Activated CD4-positive, alpha-beta T cell treated with anti-CD3 and anti-CD28 coated beads, Interleukin-2, Interleukin-4, amounts not matched to agents 100 ng/mL and 50 ng/mL, durations not matched to agents 16 hours and 8 hours (primary cell): ENCODE results near the gene SMDT1.

Source experiments
- DNase-seq: peaks from one replicate; pipeline ENCODE4 v3.0.0-alpha.2; 2020; ENCODE audit warnings: low spot score

SMDT1 gene, protein sequence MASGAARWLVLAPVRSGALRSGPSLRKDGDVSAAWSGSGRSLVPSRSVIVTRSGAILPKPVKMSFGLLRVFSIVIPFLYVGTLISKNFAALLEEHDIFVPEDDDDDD

DNA sequence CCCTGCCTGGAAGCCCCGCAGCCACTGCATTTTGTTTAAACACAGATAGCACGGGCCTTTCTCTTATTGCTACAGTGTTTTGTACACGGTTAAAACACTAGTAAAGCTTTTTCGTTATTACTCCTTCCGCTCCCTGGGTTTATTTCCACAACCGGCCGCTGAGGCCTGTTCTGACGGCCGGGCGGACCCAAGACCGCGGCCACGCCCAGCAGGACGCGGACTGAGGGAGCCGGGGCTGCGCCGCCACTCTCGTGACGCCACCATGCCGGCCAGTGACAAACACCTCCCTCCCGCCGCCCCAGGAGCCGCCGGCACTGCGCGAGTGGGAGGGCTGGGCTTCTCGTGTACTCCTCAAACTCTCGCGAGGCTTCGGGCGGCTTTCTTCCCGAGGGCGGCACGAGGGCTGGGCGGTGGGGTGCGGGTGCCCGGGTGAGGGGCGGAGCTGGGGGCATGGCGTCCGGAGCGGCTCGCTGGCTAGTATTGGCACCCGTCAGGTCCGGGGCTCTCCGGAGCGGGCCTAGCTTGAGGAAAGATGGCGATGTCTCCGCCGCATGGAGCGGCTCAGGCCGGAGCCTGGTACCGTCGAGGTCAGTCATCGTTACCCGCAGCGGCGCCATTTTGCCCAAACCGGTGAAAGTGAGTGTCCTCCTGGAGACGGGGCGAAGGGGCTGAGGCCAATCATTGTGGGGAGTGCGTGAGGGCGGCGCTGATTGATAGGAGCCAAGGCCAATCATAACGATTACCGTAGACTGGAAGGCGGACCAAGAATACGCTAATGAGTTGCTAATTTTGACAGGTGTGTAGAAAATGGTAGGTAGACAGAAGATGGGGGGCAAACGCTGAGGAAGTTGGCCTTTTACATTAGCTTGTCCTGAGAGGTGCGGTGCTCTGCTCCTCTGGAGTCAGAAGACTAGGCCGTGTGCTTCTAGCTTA, at the start of gene SMDT1:
SMDT1 (plus strand) TSS at position 382 of the 933 bp plus-strand sequence; CDS start at position 451, 69 bp downstream.
- peak; percentile 98 for DNase-seq

DNA sequence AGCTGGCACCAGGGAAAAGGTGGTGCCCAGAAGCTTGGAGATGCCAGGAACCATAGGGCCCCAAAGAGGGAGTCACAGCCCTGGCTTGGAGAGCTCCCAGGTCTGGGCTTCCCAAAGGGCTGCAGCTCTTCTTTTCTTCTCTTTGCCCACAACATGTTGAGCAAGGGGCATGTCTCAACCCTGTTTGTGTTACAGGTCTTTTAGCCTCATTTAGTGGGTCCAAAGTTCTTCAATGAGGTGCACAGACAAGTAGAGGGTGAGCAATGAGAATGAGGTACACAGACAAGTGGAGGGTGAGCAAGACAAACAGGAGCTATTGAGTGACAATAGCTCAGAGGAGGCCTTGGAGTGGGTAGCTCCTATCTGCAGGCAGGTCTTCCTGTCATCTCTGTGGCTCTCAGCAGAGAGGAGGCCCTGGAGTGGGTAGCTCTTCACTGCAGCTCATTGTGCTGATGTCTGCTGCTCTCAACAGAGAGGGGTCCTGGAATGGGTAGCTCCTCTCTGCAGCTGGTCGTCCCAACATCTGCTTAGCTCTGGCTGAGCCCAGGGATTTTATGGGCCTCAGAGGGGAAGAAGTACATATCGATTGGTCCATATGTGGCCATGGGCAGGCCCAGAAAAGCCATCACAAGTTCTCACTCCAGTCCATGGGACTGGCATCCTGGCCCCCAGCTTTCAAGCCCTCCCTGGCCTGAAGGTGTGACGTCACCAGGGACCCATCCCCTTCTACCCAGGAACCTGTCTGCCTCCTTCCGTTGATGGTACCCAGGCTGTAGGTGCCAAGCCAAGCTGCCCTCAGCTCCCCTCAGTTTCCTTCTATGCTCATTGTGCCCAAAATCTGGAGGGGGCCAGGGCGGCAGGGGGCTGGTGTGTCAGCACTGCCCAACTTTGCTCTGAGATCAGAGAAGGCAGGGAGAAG, 46.0 kb upstream of the SMDT1 start:
- DNase-seq, result no peak

DNA sequence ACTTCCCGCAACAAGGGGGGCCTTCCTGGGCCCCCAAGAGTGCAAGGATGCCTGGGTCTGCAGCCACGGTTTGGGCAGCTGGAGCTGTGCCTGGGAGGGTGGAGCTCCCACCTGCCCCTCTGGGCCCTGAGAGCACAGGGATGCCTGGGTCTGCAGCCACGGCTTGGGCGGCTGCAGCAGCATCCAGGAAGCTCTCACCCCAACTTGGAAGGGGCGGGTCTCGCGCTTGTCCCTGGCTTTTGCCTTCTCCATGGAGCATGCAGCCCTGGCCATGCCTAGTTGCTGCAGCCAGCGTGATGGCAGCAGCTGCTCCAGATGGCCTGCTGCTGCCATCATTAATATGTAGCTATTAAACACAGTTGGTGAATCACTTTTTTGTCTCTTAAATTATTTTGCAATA, 44.2 kb upstream of the SMDT1 start:
- DNase-seq, result no peak

DNA sequence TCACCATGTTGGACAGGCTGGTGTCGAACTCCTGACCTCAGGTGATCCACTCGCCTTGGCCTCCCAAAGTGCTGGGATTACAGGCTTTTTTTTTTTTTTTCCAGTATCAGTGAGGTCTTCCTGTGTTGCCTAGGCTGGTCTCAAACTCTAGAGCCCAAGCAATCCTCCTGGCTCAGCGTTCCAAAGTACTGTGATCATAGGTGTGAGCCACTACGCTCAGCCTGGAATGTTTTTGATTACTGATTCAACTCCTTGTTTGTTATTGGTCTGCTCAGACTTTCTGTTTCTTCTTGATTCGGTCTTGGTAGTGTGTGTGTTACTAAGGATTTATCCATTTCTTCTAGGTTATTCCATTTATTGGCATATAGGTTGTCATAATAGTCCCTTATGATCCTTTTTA, 40.2 kb upstream of the SMDT1 start:
- DNase-seq, result no peak

DNA sequence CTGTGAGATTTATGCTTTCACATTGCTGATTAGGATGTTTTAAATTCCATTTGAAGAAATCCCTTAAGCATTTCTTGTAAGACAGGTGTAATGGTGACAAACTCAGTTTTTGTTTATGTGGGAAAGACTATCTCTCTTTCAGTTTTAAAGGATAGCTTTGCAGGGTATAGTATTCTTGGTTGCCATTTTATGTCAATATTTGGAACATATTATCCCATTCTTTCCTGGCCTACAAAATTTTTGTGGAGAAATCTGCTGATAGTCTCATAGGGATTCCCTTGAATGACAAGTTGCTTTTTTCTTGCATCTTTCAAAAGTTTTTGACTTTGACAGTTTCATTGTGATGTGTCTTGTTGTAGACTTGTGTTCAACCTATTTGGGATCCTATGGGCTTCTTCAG, 37.7 kb upstream of the SMDT1 start:
- no peak for DNase-seq

DNA sequence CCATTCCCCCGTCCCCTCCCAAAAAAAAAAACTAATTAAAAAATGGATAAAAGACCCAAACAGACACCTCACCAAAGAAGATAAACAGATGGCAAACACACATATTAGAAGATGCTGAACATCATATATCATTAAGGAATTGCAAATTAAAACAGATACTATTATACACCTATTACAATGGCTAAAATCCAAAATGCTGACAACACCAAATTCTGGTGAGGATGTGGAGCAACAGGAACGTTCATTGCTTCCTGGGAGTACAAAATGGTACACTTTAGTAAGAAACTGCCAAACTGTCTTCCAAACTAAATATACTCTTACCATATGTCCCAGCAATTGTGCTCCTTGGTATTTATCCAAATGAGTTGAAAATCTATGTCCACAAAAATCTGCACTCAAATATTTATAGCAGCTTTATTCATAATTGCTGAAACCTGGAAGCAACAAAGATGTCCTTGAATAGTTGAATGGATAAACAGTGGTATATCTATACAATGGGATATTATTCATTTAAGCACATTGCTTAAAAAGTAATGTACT, 28.8 kb upstream of the SMDT1 start:
- DNase-seq, result no peak

DNA sequence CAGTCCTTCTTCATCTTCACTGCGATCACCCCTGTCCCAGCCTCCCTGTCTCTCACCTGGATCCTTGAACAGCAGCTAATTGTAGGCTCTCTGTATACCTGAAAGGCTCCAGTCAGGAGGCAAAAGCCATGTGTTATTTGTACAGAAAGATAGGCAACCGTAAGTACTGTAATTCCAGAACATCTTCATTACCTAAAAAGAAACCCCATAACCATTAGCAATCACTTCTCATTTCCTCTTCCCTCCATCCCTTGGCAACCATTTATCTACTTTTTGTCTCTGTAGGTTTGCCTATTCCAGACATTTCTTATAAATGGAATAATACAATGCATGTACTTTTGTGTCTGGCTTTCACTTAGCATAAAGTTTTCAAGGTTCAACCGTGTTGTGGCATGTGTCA, 26.7 kb upstream of the SMDT1 start:
- no peak for DNase-seq

DNA sequence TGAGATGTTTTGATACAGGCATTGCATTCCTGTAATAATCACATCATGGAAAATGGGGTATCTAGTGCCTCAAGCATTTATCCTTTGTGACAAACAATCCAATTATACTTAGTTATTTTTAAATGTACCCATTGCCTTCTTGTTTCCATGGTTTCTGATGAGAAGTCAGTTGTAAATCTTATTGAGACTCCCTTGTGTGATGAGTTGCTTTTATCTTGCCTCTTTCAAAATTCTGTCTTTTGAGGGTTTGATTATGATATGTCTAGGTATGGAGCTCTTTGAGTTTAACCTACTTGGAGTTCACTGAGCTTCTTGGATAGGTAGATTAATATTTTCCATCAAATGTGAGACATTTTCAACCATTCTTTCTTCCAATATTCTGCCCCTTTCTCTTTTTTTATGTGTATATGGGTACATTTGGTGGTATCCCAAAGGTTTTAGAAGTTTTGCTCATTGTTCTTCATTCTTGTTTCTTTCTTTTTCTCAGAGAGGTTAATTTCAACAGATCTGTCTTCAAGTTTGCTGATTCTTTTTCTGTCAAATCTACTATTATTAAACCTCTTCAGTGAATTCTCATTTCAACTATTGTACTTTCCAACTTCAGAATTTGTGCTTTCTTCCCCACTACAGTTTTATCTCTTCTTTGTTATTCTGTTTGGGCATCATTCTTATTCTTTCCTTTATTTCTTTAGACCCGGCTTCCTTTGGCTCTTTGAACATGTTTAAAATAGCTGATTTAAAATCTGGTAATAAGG, 22.6 kb upstream of the SMDT1 start:
- DNase-seq, result no peak

DNA sequence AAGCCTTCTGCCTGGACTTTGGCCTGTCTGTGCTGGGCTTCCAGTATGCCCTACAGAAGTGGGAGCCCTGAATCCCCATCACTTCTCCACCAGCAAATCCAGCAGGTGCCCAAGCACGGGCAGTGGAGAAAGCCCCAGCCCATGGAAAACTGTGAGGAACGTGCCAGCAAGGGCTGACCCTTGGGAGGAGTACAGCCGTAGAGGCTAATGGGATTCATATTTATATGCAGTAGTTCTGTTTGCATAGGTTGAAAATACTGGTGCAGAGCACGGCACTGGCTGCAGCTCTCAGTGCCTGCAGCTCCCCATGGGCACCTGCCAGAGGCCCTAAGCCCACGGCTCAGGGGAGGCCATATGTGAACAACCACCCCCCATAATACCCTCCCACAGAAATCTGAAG, 19.0 kb upstream of the SMDT1 start:
- no peak for DNase-seq

DNA sequence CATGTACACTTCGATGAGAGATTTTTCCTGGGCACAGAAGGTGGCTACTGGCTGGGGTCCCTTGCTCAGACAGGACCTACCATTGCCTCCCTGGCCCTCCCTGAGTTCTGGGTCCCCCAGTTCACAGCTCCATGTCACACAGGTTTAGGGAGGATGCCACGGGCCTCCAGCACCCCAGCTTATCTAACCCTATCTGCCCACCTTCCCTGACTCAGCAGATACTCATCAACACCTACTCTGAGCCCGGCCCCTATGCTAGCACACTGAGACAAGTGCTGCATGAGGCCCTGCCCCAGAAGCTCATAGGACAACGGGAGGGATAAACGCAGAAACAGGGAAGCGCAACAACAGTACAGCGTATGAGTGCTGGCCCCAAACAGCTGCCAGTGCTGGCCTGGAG, 18.5 kb upstream of the SMDT1 start:
- DNase-seq, result no peak

DNA sequence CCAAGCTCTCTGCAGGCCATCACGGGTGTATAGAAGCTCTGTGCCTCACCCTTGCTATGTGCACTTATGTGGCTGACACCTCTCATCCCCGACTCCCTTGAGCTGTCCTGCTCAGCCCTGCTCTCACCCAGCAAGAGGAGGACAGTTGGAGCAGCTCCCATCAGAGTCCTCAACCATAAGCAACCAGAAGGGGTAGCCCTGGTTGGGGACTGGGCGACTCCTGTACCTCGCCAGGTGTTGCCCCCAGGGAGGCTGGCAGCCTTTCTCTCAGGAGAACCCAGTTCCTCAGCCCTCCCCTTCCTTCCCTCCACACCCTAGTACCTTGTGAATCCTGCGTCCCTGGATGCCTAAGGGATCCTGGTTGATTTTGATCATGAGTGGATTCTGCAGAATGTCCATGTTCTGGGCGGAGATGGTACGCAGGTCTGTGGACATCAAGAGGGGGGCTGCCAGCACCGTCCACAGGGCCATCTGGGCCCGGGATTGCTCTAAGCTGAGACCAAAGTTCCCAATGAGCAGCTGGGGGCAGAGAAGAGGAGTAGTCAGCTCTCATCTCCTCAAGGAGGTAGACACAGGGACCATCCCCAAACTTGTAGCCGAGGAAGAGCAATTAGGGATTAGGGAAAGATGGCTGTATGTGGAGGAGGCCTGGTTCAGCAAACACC, 16.9 kb upstream of the SMDT1 start:
- no peak for DNase-seq

DNA sequence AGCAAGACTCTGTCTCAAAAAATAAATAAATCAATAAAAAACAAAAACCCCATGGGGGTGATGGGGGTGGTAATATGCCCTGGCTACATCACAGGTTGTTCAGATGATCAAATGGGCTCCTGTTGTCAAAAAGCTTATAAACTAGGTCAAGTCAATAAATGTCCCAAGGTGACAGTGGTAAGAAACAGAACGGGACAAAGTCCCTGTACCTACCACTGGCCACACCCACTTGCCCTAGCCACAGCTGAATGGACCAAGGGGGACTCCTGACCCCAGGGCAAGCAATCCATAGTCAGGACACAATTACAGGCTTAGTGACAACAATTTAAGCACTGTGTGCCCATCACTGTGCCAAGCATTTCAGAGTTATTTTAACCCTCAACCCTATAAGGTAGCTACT, 14.9 kb upstream of the SMDT1 start:
- no peak for DNase-seq

DNA sequence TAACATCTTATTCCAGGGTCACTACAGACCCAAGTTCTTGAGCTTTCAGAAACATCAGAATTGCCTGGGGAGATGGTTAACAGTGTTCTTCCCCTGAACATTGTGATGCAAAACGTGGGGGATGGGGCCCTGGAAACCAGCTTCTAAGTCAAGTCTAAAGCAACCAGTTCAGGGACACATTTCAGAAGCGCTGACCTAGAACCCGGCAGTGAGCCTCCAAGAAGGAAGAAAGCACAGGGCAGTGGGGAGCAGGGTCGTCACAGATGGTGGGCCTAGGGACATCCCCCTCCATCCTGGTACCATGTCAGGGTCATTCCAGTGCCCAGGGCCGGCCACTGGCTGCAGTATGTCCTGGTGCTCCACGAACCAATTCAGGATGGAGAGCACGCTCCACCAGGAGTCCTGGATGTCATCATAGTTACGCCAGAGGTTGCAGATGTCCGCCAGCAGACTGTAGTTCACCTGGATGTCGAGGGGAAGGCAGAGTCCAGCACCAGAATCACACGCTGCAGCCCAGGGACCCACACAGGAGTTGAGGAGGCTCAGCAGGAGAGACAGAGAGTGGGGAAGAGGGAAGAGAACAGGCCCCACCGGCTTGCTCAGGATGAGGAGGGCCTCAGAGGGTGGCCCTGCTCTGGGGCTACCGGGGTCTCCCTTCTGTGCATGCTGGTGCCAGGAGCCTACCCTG, 13.9 kb upstream of the SMDT1 start:
- no peak for DNase-seq

DNA sequence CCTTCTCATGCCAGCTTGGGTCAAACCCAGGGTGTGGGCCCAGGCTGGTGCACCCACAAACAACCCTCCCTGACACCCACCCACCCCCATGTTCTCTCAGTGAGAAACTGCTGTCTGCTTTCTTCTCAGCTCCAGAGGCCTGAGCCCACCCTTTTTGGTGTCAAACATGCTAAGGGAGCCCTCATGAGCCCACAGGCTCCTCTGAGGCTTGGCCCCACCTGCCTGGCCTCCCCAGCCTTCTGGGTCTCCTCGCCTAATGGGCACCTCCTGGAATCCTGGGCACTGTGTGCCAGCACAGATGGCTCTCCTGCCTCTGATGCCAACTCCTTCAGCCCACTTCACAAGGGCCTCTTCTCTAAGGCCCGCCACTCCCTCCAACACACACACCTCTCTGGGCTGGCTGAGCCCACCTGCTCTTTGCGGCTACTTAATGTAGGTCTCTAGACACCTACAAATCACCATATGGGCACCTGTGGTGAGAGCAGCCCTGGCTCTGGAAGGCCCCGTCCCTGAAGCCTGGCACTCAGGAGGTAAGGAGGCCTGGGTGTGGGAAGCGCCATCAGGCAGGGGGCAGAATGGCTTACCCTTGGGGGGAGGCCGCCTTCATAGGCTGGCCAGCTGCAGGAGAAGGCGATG, 13.3 kb upstream of the SMDT1 start:
- no peak for DNase-seq

DNA sequence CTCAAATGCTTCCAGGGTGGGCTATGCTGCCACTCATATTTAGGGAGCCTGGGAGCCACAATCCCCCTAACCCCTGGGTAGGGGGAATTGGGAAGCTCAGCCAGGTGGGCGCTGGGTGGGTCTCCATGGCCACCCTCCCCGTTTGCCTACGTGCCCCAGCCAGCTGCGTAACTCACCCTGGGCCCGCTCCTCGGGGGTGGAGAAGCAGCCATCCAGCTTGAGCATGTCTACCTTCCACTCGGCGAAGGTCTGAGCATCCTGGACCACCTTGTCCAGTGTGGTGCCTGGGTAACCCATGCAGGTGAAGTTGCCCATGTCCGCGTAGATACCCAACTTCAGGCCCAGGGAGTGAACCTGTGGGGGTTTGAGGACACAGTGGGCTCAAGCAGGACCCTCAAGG, 12.6 kb upstream of the SMDT1 start:
- DNase-seq, result no peak

DNA sequence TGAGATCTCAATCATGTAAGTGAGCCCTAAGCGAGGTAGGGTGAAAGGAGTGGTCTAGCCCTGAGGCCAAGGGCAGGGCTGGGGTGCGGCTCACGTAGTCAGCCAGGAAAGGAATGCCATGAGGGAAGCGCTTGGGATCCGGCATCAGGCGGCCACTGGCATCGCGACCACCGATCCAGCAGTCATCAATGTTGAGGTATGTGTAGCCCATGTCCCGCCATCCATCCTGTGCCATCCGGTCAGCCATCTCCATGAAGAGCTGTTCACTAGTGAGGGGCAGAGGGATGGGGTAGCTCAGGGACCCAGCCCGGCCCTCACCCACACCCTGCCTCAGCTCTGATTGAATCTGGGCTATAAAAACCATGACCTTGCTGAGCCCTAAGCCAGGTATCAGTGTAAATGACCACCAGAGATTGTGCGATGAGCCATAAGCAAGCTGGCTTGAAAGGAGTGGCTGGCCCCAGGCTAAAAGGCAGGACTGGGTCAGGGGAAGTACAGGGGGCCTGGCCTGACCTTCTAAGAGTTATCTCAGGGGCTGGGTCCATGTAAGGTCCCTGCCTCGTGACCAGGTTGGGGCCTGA, 11.7 kb upstream of the SMDT1 start:
- DNase-seq, result no peak

DNA sequence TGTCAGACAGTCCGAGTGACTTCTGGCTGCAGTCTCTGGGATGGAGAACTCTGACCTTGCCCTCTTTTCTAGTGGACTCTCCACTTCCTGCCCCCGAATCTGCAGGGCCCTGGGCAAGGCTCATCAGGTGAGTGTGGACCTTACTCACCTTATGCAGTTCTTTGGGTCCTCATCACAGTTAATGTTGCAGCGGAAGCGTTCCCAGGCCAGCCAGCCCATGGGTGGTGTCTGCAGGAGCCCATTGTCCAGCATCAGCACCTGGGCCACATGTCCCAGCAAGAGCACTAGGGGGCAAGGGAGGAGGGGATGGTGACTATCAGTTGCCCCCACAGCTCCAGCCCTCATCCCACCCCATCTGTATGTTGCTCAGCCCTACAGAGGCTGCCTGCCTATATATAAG, 11.2 kb upstream of the SMDT1 start:
- no peak for DNase-seq

DNA sequence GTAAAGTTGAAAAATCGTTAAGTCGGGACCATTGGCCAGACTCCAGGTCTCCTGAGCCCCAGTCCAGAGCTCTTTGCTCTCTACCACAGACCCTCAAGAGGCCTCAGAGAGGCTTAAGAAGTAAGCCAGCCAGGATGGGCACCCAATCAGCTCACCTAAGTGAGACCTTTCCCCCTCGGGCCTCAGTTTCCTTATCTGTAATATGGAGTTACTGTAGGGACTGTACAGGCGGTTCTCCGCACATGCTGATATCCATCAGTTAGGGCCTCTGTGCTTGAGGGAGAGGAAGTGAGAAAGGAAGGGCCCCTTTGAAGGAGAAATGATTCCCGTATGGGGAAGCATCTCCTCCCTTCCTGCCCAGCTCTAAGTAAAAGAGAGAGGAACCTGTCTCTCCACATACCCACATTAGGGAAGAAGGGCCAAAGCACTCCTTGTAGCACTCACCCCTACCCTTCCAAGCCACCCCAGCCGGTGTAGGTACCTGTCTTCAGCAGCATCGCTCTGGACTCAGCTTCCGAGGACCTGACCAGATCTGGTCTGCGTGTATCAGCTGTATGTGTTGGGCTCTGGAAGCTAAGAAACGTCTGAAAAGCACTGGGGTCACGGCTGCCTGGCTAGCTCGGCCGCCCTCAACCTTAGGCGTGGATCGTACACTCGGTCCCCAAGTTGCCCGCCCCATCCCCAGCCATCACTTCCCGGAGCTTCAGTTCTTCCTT, 9.5 kb upstream of the SMDT1 start:
- no peak for DNase-seq
